Cerebellar cortex (tissue), 1 donor: ENCODE data around the gene CDCA7L.

Experiments
- DNase-seq: peaks from one replicate; pipeline ENCODE4 v3.0.0-alpha.2; 2015; ENCODE audit warnings: low spot score

The CDCA7L gene, protein sequence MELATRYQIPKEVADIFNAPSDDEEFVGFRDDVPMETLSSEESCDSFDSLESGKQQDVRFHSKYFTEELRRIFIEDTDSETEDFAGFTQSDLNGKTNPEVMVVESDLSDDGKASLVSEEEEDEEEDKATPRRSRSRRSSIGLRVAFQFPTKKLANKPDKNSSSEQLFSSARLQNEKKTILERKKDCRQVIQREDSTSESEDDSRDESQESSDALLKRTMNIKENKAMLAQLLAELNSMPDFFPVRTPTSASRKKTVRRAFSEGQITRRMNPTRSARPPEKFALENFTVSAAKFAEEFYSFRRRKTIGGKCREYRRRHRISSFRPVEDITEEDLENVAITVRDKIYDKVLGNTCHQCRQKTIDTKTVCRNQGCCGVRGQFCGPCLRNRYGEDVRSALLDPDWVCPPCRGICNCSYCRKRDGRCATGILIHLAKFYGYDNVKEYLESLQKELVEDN

DNA sequence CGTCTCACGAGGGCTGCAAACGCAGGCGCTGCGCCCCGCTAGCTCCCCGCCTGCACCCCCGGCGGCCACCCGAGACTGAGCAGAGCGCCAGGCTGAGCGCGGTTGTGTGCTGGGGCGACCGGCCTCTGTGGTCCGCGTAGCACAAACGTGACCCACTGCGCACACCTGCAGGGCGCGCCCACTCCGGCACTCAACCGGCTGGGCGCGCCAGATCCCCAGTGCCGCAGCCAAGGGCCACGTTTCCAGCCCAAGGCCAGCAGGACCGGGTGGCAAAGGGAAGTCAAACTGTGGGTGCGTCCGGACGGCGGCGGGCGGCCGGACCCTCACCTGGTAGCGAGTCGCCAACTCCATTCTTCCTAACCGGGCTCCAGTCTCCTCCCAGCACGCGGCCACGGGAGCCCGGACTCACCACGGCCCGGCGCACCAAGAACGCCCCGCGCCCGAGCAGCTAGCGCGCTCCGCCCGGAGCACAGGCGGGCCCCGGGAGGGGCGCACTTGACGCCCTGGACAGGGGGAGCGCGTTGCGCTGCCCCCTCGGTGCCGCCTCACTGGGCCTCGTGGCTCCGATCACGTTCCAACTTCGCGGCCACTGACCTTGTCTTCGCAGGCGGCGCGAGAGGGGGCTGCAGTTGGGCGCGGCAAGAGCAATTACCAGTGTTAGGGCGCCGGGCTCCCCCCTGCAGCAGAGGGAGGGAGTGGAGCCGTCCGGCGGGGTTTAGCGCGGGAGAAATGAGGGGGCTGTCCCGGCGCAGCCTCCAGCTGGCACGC is at the start of gene CDCA7L:
Gene CDCA7L (minus strand): TSS at position 446 of the 768 bp plus-strand sequence. CDS start 95 bp downstream, at position 351.
- DNase-seq, result peak; percentile 55

DNA sequence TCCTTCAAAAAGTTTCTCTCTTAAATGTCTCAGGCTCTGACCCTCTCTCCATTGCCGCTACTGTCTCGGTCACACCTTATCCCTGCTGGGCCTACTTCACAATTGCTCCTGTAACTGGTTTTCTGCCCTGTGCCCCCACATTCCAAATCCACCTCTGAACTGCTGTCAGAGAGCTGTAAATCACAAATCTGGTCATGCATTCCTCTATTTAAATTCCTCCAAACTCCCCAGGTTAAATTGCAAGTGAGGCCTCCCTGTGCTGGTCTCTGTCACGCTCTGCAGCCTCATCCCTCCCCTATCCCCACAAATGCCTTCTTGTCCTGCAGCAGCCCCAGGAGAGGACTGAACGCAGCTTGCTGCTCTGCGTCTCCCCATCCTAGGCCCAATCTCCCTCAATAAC is 40.4 kb upstream of the CDCA7L start:
- DNase-seq, result no peak

DNA sequence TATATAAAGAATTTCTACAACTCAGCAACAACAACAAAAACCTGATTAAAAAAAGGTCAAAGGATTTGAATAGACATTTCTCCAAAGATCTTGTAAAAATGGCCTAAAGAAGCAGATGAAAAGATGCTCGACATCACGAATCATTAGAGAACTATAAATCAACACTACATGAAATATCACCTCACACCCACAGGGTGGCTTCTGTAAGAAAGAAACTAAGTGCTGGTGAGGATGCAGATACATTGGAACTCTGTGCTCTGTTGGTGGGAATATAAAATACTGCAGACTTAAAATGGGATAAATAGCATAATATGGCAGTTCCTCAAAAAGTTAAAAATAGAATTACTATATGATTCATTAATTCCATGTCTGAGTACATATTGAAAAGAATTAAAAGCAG is 38.3 kb upstream of the CDCA7L start:
- no peak for DNase-seq

DNA sequence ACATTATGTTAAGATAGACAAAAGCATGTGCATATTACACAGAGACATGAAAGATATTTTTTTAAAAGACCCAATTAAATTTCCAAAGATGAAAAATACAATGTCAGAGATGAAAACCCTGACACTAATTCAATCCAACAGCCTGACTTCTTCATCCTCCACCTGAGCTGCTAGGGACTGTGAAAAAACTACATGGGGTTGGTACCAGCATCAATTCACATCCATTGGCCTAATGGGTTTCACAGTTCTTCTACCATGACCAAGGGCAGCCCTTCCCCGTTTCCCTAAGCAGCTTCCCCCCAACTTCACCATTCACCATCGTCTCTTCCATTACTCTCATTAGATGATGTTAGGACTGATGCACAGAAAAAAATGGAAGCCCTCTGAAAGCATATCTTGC is 37.4 kb upstream of the CDCA7L start:
- no peak for DNase-seq

DNA sequence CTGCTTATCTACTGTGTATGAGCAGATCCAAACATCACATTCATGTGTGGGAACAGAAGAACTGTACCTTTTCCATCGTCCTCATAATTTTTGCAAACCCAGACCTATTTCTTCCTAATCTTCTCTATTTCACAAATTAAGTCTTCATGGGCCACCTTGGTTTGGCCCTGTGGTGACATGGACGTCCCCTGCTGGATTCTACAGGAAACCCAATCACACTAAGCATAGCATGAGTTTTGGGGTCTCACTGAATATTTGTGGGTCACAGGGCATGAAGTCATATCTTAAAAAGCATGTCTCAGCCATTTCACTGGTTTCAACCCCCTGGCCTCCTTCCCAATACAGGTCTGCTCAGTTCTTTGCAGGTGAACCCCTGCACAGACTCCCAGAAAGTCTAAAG is 35.8 kb upstream of the CDCA7L start:
- no peak for DNase-seq

DNA sequence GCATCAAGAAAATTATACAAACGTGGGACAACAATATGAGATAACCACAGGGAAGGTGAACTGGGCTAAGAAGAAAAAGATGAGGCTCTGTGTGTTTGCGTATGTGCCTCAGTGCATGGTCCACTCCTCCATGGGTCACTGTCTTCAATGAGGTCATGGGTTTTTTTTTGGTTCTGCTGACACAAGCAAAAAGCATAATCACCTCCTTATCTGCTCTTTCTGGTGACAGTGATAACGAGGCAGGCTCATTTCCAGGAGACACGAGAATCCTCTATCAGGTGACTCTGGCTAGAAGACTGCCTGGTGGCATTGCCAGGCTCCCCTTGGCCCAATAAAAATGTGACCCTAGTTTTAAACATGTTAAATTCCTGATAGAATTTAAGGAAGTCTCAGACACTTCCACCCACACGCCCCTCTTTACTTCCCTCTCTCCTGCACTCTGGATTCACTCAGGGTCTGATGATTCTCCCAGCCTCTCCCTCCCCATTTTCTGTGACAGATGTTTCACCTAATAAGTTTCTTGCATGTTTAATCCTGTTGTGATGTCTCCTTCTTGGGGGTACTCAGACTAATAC is 35.3 kb upstream of the CDCA7L start:
- no peak for DNase-seq

DNA sequence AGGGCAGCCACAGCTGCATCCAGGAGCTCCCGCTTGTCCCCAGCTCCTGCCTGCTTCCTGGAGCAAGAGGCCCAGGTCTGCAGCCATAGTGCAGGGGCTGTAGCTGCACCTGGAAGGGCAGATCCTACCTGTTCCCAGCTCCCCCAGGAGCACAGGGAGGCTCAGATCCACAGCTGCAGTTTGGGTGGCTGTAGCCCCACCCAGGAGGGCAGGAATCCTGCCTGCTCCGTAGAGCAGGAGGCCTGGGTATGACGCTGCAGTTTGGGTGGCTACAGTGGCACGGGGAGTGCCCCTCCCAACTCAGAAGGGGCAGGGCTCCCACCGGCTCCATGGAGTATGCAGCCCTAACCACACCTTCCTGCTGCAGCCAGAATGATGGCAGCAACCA is 26.7 kb upstream of the CDCA7L start:
- no peak for DNase-seq

DNA sequence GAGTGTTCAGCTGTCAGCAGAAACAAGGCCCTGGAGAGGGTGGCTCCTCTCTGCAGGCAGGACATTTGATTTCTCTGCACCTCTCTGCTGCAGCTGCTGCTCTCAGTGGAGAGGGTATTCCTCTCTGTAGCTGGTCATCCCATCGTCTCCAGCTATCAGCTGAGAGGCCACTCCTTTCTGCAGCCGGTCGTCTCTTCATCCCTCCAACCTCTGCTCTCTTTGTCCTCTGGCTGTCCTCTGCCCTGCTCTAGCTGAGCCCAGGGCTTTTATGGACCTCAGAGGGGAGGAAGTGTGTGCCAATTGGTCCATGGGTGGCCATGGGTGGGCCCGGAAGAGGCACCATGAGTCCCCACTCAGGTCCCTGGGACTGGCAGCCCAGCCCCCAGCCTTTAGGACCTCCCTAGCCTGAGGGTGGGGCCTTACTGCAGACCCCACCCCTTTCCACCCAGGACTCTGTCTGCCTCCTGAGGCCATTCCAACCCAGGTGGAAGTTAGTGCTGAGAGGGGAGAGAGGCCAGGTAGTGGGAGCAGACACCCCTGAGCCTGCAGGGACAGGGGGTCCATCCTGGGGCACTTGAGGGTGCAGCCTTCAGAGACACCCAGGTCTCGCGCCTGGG is 26.2 kb upstream of the CDCA7L start:
- peak; percentile 49 for DNase-seq

DNA sequence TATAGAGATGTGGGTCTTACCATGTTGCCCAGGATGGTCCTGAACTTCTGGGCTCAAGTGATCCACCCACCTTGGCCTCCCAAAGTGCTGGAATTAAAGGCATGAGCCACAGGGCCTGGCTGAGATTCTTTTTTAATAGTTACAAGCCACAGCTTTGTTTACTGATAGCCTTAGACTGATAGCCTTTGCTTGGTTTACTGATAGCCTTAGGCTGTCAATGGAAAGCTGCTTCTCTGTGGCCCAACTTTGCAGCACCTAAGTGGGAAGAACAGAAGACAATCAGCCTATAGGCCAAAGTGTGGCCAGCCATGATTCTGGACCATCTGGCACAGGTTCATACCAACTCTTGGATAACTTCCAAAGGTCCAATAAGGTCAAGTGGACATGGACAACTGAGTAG is 24.1 kb upstream of the CDCA7L start:
- DNase-seq, result no peak

DNA sequence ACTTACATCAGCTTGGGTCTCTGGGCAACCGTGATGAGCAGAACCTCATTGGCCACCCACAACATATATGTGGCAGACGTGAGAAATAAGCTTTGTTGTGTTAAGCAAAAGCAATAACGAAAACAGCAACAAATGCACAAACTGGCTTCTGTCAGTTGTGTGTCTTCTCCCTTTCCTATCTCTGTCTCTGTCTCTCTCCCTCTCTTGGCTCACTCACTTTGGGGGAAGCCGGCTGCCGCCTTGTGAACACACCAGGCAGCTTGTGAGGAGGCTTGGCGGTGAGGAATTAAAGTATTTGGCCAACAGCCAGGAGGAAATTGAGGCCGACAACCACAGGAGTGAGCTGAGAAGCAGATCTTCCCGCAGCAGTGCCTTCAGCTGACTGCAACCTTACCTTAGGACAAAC is 21.9 kb upstream of the CDCA7L start:
- DNase-seq, result no peak

DNA sequence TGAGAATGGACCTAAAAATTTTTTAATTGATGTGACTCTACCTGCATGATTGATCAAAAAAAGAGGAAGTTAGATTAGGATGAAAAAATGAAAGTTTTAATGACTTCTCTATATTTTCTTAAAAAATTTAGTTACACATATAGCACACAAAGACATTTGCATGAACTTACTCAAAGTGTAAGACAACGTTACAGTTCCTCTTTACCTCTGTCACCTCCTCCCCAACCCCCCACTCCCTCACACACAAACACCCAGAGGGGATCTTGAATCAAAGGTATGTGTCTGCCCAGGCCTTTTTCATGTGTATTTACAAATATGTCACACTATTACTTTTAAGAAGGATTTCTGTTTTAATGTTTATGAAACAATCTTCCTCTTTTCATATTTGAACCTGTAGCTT is 20.6 kb upstream of the CDCA7L start:
- no peak for DNase-seq

DNA sequence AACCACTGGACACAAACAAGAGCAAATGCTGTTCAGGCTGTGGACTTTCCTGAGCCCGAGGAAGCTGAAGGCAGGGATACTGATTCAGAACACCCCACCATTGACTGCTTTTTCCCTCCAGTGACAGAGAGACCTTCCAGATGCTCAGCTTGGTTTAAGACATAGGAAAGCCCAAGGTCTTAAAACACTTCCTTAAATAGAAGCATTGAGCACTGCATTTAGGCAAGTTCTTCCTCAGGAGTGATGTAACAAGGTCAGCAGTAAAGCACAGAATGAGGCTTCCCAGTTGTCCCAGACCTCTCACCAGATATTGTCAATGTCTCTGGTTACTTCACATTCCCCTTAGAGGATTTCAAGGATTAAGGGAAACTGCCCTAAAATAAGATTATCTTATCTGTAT is 19.6 kb upstream of the CDCA7L start:
- no peak for DNase-seq

DNA sequence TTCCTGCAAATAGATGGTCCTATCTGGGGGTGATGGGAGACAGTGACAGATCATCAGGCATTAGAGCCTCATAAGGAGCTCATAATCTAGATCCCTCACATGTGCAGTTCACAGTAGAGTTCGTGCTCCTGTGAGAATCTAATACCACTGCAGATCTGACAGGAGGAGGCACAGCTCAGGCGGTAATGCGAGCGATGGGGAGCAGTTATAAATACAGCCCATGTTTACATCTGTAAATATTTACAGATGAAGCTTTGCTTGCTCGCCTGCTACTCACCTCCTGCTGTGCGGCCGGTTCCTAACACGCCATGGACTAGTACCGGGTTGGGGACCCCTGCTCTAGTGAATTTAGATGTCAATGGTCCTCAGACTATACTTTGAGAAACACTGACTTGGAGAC is 17.0 kb upstream of the CDCA7L start:
- DNase-seq, result no peak

DNA sequence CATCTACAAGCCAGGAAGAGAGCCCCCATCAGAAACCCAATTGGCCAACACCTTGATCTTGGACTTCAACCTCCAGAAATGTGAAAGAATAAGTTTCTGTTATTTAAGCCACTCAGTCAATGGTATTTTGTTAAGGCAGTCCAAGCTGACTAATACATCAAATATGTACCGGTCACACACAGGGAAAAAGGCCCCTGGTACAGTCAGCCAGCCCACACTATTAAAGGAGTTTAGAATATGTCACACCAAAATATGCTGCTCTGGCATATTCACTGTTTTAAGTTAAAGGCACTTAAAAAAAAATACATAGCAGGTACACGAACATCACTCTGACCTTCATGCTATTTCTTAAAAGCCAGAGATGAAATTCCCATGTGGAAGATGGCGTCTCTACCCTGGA is 15.2 kb upstream of the CDCA7L start:
- no peak for DNase-seq

DNA sequence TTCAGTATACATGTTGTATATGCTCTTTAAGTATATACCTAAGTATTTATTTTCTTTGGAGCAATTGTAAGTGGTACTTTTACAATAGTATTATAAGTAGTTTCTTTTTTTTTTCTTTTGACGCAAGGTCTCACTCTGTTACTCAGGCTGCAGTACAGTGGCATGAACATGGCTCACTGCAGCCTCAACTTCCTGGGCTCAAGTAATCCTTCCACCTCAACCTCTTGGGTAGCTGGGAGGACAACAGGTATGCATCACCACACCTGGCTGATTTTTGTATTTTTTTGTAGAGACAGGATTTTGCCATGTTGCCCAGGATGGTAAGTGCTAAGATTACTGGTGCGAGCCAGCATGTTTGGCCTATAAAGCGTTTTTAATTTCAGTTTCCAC is 13.7 kb upstream of the CDCA7L start:
- no peak for DNase-seq

DNA sequence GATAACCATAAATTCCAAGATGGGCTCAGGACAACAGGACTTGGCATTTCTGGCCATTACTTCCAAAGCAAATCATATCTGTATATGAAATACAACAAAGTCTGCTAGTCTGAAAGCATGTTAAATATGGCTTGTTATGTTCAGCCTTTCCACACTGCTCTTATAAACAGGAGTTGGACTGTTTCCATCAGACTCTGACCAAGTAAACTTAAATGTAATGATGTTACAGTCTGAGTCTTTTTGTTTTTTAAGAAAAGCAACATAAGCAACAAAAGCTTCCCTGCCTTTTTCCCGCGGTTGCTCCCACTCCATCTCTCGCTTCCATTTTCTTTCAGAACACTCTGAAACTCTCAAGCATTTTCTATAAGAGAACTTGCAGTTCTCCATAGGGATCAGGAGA is 8.1 kb upstream of the CDCA7L start:
- DNase-seq, result no peak

DNA sequence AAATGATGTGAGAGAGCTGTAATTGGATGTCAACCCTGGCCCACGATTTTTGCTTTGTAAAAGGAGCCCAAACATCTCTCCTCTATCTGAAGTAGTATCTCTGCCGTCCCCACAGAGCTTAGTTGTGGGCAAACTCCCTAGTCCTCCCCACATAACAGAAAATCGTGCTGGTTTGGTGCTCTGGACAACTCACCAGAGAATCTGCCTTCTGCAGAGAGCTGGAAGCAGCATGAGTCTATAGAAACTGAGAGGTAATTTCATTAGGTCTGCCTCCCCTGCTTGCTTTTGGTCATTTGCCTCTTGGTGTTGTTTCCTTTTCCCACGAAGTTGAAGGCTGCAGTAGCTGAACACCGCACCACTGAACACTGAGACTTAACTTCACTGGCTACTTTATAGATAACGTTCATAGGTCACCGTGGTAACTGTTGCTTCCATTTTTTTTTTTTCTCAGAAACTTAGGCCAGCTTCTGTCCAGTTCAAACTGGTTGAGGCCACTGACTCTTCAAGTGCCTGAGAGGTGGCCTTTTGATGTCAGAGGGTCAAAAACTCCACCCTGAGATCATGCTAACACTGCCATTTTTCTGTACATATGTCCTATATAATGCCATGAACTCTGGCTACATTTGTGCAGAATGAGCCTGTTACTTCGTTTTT is 3.3 kb upstream of the CDCA7L start:
- DNase-seq, result peak; percentile 22

DNA sequence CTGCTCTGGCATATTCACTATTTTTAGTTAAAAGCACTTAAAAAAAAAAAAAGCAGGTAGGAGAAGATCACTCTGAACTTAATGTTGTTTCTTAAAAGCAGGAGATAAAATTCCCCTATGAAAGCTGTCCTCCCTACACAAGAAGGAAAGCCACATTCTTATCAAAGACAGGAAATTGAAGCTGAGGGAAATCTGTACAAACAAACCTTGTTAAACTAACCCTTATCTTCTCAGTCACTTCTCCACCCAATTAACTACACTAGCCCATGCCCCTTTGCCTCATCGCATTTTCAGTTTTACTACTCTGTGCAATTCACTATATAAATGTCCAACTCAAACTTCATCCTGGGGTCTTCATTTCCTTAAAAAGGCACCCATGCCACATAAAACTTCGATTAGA is 2.7 kb upstream of the CDCA7L start:
- peak; percentile 17 for DNase-seq

DNA sequence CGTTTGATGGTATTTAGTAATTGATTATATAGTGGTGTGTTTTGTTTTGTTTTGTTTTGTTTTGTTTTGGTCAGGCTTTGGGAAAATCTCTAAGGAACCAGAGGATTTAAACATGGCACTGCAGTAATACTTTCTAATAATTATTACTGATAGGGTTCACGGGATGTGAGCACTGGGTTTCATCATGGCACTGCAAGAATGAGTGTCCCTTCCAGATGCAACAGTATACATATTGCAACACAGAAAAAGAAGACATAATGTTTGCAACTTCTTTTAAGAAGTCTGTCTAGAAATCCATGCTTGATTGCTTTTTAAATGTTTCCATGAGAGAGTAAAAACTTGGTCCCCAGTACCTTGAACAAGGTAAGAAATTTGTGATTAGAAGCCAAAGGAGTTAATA is 2.2 kb upstream of the CDCA7L start:
- DNase-seq, result no peak

DNA sequence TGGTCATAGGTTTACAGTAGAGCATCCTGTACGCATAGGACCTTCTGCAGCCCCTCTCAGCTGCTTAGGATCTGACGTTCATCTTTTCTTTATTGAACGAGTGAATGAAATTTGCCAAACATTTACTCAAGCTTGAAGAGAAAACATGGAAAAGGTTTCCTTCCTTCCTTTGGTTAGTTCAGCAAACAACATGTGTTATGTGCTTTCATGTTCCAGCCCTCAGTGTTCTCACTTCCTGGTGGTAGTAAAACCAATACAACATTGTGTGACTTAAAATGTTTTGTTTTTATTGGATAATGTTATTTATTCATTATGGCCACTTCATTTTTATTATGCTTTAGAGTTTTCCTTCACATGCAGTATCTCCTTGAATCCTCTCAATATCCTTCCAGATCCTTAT is 1.4 kb upstream of the CDCA7L start:
- no peak for DNase-seq

DNA sequence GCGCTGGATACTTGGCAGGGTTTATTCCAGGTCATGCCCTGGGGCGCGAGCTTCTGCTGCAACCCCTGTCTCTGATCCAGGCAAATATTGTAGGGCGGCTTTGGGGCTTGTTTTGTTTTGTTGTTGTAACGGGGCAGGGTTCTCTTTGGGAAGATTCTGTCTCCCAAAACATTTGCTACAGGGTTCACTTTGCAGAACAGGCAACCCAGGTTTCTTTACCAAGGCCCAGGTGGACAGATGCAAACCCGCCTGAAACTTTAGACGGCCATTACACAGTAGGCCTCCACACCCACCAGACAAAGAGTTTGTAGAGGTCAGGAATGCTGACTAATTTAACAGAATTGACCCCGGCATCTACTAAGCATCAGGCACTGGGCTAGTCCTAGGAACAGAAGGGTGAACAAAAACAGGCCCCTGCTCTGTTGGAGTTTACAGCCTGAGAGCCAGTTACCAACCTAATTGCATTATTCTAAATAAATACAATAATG is 567 bp upstream of the CDCA7L start:
- DNase-seq, result peak; percentile 67
